Suprapubic skin (tissue), 3 donors: ENCODE data around the gene ASH1L.

Experiments used
- CTCF ChIP-seq, 2 donors: fragments of 200-600 bp in 1 of 2; fragments of 450-650 bp in 1 of 2; sonication (generic) in 1 of 2; IDR thresholded peaks; one replicate each; pipeline ENCODE4 v1.5.1; 2016 to 2019; ENCODE audit warnings: antibody characterized with exemption in 2 of 2, mild to moderate bottlenecking in 1 of 2, moderate library complexity in 1 of 2
- EP300 ChIP-seq: sonication (generic); formaldehyde crosslinking; IDR thresholded peaks from one replicate; pipeline ENCODE4 v1.6.1; 2017; ENCODE audit warnings: antibody characterized with exemption

GRCh38 chr1:155323729-155324036 lies 238.9 kb downstream of the ASH1L start:
- TF ChIP-seq CTCF (IDR thresholded peaks at IDR 0.05) (no peak), EP300 (no peak)
